ENCODE results near the gene EFCAB6. TPM values are rescaled to one million over a fixed set of nuclear protein-coding genes. Genes with fewer than 3 reads are reported as not detected.

Gene EFCAB6
- total RNA-seq, 3 donors from 2014 or later, result 3.0 to 9.8 (median 5.9) TPM

- H3K9me3 ChIP-seq, result peaks cover 0 to 15% of the 10 kb centered on the region in 2 donors
- intact Hi-C loops (cut with DNase I; ENCODE audit: low total_unique reads), result no loop called here
- no peak overlapping the region for H3K27ac ChIP-seq
- no peaks in the 10 kb centered on the region for H3K4me1 ChIP-seq
- TF ChIP-seq CTCF (IDR thresholded peaks at IDR 0.05), result no peak
- TF ChIP-seq POLR2A (IDR thresholded peaks at IDR 0.05), result no peak
- TF ChIP-seq POLR2AphosphoS5 (IDR thresholded peaks at IDR 0.05), result no peak
- DNase-seq (ENCODE audit: low spot score in 2 of 2), result no peak
- H3K4me3 ChIP-seq, result no peak overlapping the region
- no peaks in the 10 kb centered on the region for H3K27me3 ChIP-seq
- H3K36me3 ChIP-seq, result no peaks in the 10 kb centered on the region
These were observed 220.7 kb downstream of the EFCAB6 start for GRCh38 chr22:43591380-43591779.

GRCh38 chr22:43587574-43587973 lies 224.5 kb downstream of the EFCAB6 start:
- Histone ChIP-seq H3K4me3 (no peak overlapping the region), H3K4me1 (no peaks in the 10 kb centered on the region), H3K27me3 (no peaks in the 10 kb centered on the region), H3K9me3 (peaks cover 1 to 16% of the 10 kb centered on the region in 2 donors), H3K27ac (no peak overlapping the region), H3K36me3 (no peaks in the 10 kb centered on the region)
- DNase-seq (ENCODE audit: low spot score in 2 of 2), result no peak
- intact Hi-C loops (cut with DNase I; ENCODE audit: low total_unique reads), result no loop called here
- no peak for TF ChIP-seq POLR2AphosphoS5 (IDR thresholded peaks at IDR 0.05)
- no peak for TF ChIP-seq CTCF (IDR thresholded peaks at IDR 0.05)
- TF ChIP-seq POLR2A (IDR thresholded peaks at IDR 0.05), result no peak

- Histone ChIP-seq H3K9me3 (peaks cover 4 to 16% of the 10 kb centered on the region in 2 donors), H3K4me3 (no peak overlapping the region), H3K27ac (no peak overlapping the region), H3K36me3 (no peaks in the 10 kb centered on the region), H3K4me1 (no peaks in the 10 kb centered on the region), H3K27me3 (no peaks in the 10 kb centered on the region)
- intact Hi-C loops (cut with DNase I; ENCODE audit: low total_unique reads), result no loop called here
- DNase-seq (ENCODE audit: low spot score in 2 of 2), result no peak
- no peak for TF ChIP-seq POLR2A (IDR thresholded peaks at IDR 0.05)
- no peak for TF ChIP-seq CTCF (IDR thresholded peaks at IDR 0.05)
- TF ChIP-seq POLR2AphosphoS5 (IDR thresholded peaks at IDR 0.05), result no peak
These were observed 228.6 kb downstream of the EFCAB6 start for GRCh38 chr22:43583501-43583900.

GRCh38 chr22:43582394-43582793 lies 229.7 kb downstream of the EFCAB6 start:
- Histone ChIP-seq H3K9me3 (peaks cover 4 to 16% of the 10 kb centered on the region in 2 donors), H3K36me3 (no peaks in the 10 kb centered on the region), H3K4me3 (no peak overlapping the region), H3K27ac (no peak overlapping the region), H3K4me1 (no peaks in the 10 kb centered on the region), H3K27me3 (no peaks in the 10 kb centered on the region)
- intact Hi-C loops (cut with DNase I; ENCODE audit: low total_unique reads), result no loop called here
- no peak for DNase-seq (ENCODE audit: low spot score in 2 of 2)
- no peak for TF ChIP-seq POLR2A (IDR thresholded peaks at IDR 0.05)
- TF ChIP-seq CTCF (IDR thresholded peaks at IDR 0.05), result no peak
- TF ChIP-seq POLR2AphosphoS5 (IDR thresholded peaks at IDR 0.05), result no peak

GRCh38 chr22:43580271-43580750 lies 231.8 kb downstream of the EFCAB6 start:
- no peaks in the 10 kb centered on the region for H3K27me3 ChIP-seq
- H3K27ac ChIP-seq, result no peak overlapping the region
- no peak overlapping the region for H3K4me3 ChIP-seq
- DNase-seq (ENCODE audit: low spot score in 2 of 2), result no peak
- intact Hi-C loops (cut with DNase I; ENCODE audit: low total_unique reads), result no loop called here
- TF ChIP-seq POLR2A (IDR thresholded peaks at IDR 0.05) (no peak), POLR2AphosphoS5 (IDR thresholded peaks at IDR 0.05) (no peak), CTCF (IDR thresholded peaks at IDR 0.05) (no peak)
- no peaks in the 10 kb centered on the region for H3K36me3 ChIP-seq
- no peaks in the 10 kb centered on the region for H3K4me1 ChIP-seq
- H3K9me3 ChIP-seq, result peaks cover 4 to 14% of the 10 kb centered on the region in 2 donors

All from breast epithelium (tissue), 4 donors.